ENCODE results near the gene CDH18.

Gene CDH18

DNA sequence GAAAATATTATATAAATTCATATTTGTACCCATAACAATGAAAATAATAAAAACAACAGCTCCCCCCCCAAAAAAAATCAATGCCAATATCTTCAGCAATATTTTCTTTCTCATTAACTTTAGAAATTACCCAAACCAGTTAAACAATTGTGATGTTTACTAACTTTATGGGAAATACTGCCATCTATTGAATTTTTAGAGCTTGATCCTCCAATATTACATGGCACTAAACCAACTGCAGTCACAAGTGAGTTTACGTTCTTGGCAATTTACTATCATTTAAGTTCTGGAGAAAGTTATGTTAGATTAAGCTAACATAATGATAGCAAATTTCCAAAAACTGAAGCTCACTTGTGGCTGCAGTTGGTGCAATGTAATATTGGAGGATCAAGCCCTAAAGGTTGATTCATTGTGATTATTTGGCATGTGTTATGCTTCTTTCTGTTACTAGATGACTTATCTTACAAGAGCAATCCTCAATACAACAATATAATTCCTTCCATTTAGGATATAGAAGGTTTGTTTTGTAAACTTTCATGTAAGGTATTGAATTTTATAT is 379.5 kb downstream of the CDH18 start:
- TF ChIP-seq EZH2phosphoT487 (IDR thresholded peaks at IDR 0.05; ENCODE audit: low read length) (no peak), EZH2 (optimal IDR thresholded peaks at IDR 0.05; ENCODE audit: low read depth, low read length) (no peak)
- TF ChIP-seq, protein P1, sequence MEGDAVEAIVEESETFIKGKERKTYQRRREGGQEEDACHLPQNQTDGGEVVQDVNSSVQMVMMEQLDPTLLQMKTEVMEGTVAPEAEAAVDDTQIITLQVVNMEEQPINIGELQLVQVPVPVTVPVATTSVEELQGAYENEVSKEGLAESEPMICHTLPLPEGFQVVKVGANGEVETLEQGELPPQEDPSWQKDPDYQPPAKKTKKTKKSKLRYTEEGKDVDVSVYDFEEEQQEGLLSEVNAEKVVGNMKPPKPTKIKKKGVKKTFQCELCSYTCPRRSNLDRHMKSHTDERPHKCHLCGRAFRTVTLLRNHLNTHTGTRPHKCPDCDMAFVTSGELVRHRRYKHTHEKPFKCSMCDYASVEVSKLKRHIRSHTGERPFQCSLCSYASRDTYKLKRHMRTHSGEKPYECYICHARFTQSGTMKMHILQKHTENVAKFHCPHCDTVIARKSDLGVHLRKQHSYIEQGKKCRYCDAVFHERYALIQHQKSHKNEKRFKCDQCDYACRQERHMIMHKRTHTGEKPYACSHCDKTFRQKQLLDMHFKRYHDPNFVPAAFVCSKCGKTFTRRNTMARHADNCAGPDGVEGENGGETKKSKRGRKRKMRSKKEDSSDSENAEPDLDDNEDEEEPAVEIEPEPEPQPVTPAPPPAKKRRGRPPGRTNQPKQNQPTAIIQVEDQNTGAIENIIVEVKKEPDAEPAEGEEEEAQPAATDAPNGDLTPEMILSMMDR (IDR thresholded peaks at IDR 0.05; ENCODE audit: low read length), result peak; percentile 51
- Histone ChIP-seq H3K9ac (ENCODE audit: low read length) (no peak overlapping the region), H3K36me3 (replicated peaks; ENCODE audit: insufficient read depth, low read length) (no peaks in the 10 kb centered on the region), H3K4me3 (ENCODE audit: low read length) (no peak overlapping the region), H3K4me1 (ENCODE audit: low read length) (no peaks in the 10 kb centered on the region), H3K79me2 (ENCODE audit: low read length) (no peaks in the 10 kb centered on the region), H3K9me2 (replicated peaks; ENCODE audit: insufficient read depth, low read length) (no peaks in the 10 kb centered on the region), H2AFZ (ENCODE audit: low read length) (no peak overlapping the region), H3K4me2 (ENCODE audit: low read depth, low read length) (no peak overlapping the region), H4K20me1 (ENCODE audit: insufficient read depth, low read length) (no peaks in the 10 kb centered on the region), H3K9me3 (replicated peaks; ENCODE audit: insufficient read depth, low read length) (no peaks in the 10 kb centered on the region), H3K27ac (ENCODE audit: low read length) (no peak overlapping the region), H3K27me3 (replicated peaks; ENCODE audit: insufficient read depth, low read length) (no peaks in the 10 kb centered on the region), H3F3A (ENCODE audit: insufficient read depth, low read length) (no peaks in the 10 kb centered on the region)
- DNase-seq, result peak; percentile 37

DNA sequence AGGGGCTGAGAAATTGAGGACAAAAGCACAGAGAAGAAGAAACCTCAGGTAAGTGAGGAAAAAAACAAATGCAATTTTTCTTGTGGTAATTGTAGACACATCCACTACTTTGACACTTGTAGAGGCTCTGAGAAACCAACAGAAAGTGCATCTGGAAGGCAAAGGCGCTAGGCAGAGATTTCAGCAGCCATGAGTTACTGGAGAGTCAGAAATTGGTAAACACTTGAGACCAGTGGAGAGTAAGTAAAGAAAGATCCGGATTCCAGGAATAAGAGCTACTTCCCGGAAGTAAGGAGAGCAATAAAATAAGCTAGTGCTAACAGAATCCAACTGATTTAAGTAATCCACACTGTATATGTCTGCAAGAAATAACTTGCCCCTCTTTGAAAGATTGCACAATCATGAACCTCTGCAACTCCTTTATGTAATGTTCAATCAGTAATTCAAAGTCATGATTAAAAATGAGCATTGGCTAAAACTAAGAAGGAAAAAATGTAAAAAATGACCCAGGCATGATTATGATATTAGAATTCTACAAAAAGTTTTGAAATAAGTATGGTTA is 382.1 kb downstream of the CDH18 start:
- H3K9ac ChIP-seq (ENCODE audit: low read length), result no peak overlapping the region
- no peak for TF ChIP-seq EZH2 (optimal IDR thresholded peaks at IDR 0.05; ENCODE audit: low read depth, low read length)
- no peak for TF ChIP-seq EZH2phosphoT487 (IDR thresholded peaks at IDR 0.05; ENCODE audit: low read length)
- TF ChIP-seq, protein P1 (IDR thresholded peaks at IDR 0.05; ENCODE audit: low read length), result no peak
- 0 out of 2 replicates have a peak overlapping the region, but pooled peaks have one; percentile 11 for H2AFZ ChIP-seq (ENCODE audit: low read length)
- H3K79me2 ChIP-seq (ENCODE audit: low read length), result no peaks in the 10 kb centered on the region
- no peak overlapping the region for H3K4me2 ChIP-seq (ENCODE audit: low read depth, low read length)
- H3K27me3 ChIP-seq (replicated peaks; ENCODE audit: insufficient read depth, low read length), result no peaks in the 10 kb centered on the region
- no peak overlapping the region for H3K4me3 ChIP-seq (ENCODE audit: low read length)
- H3K27ac ChIP-seq (ENCODE audit: low read length), result no peak overlapping the region
- H3K9me3 ChIP-seq (replicated peaks; ENCODE audit: insufficient read depth, low read length), result no peaks in the 10 kb centered on the region
- H4K20me1 ChIP-seq (ENCODE audit: insufficient read depth, low read length), result no peaks in the 10 kb centered on the region
- no peaks in the 10 kb centered on the region for H3K9me2 ChIP-seq (replicated peaks; ENCODE audit: insufficient read depth, low read length)
- H3K4me1 ChIP-seq (ENCODE audit: low read length), result no peaks in the 10 kb centered on the region
- DNase-seq, result no peak
- H3K36me3 ChIP-seq (replicated peaks; ENCODE audit: insufficient read depth, low read length), result no peaks in the 10 kb centered on the region
- no peaks in the 10 kb centered on the region for H3F3A ChIP-seq (ENCODE audit: insufficient read depth, low read length)

DNA sequence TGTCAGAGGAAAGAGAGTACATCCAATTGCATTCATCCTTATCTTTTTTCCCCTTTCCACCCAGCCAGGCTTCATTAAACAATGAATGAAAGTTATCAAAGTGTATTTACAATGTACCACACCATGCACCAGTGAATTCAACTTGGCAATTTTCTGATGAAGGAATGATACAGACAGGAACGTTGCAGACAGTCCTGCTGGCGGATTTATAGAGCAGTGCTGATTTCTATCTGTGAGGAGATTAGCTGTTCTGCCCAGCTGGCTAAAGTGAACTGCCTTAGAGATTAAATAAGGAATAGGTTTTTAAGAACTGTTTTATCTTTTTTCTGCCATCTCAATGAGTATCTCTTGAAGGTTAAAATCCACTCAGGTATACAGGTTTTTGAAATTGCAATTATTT is 403.9 kb downstream of the CDH18 start:
- H3K36me3 ChIP-seq (replicated peaks; ENCODE audit: insufficient read depth, low read length), result no peaks in the 10 kb centered on the region
- TF ChIP-seq, protein P1 (IDR thresholded peaks at IDR 0.05; ENCODE audit: low read length), result no peak
- TF ChIP-seq EZH2 (optimal IDR thresholded peaks at IDR 0.05; ENCODE audit: low read depth, low read length) (no peak), EZH2phosphoT487 (IDR thresholded peaks at IDR 0.05; ENCODE audit: low read length) (no peak)
- H3K9ac ChIP-seq (ENCODE audit: low read length), result no peak overlapping the region
- H3K9me3 ChIP-seq (replicated peaks; ENCODE audit: insufficient read depth, low read length), result no peaks in the 10 kb centered on the region
- H3K79me2 ChIP-seq (ENCODE audit: low read length), result no peaks in the 10 kb centered on the region
- H2AFZ ChIP-seq (ENCODE audit: low read length), result no peak overlapping the region
- H3K27ac ChIP-seq (ENCODE audit: low read length), result no peak overlapping the region
- no peaks in the 10 kb centered on the region for H3F3A ChIP-seq (ENCODE audit: insufficient read depth, low read length)
- H4K20me1 ChIP-seq (ENCODE audit: insufficient read depth, low read length), result no peaks in the 10 kb centered on the region
- no peaks in the 10 kb centered on the region for H3K4me1 ChIP-seq (ENCODE audit: low read length)
- no peak overlapping the region for H3K4me2 ChIP-seq (ENCODE audit: low read depth, low read length)
- DNase-seq, result no peak
- H3K27me3 ChIP-seq (replicated peaks; ENCODE audit: insufficient read depth, low read length), result no peaks in the 10 kb centered on the region
- no peaks in the 10 kb centered on the region for H3K9me2 ChIP-seq (replicated peaks; ENCODE audit: insufficient read depth, low read length)
- H3K4me3 ChIP-seq (ENCODE audit: low read length), result no peak overlapping the region

All from MM.1S (cell line).